ENCODE measurements around the gene RASGRP2.

Gene RASGRP2

GRCh38 chr11:64743591-64744543, at the start of gene RASGRP2:
Gene RASGRP2 (minus strand): TSS chr11:64744142. CDS start chr11:64742866, 1,276 bp downstream.
- peak; percentile 91 for DNase-seq (ENCODE audit: low spot score)

- no peak for DNase-seq (ENCODE audit: low spot score)
These were observed 48.5 kb upstream of the RASGRP2 start for GRCh38 chr11:64792482-64792881.

- no peak for DNase-seq (ENCODE audit: low spot score)
These were observed 47.9 kb upstream of the RASGRP2 start for GRCh38 chr11:64791781-64792291.

GRCh38 chr11:64790205-64791095, 46.5 kb upstream of the RASGRP2 start:
- DNase-seq (ENCODE audit: low spot score): no peak

- DNase-seq (ENCODE audit: low spot score): no peak
These were observed 45.6 kb upstream of the RASGRP2 start for GRCh38 chr11:64789331-64790204.

- no peak for DNase-seq (ENCODE audit: low spot score)
These were observed 44.6 kb upstream of the RASGRP2 start for GRCh38 chr11:64788321-64789215.

GRCh38 chr11:64787526-64788320, 43.8 kb upstream of the RASGRP2 start:
- peak; percentile 71 for DNase-seq (ENCODE audit: low spot score)

- DNase-seq (ENCODE audit: low spot score): no peak
These were observed 42.4 kb upstream of the RASGRP2 start for GRCh38 chr11:64786308-64786707.

- DNase-seq (ENCODE audit: low spot score): no peak
These were observed 41.1 kb upstream of the RASGRP2 start for GRCh38 chr11:64784813-64785581.

- DNase-seq (ENCODE audit: low spot score): peak; percentile 100
These were observed 34.7 kb upstream of the RASGRP2 start, which contains the start of gene SF1 for GRCh38 chr11:64778473-64779298. Gene SF1 (minus strand): TSS chr11:64778542. CDS start chr11:64778392, 150 bp downstream.

- no peak for DNase-seq (ENCODE audit: low spot score)
These were observed 34.2 kb upstream of the RASGRP2 start for GRCh38 chr11:64778223-64778472.

- DNase-seq (ENCODE audit: low spot score): peak; percentile 84
These were observed 33.7 kb upstream of the RASGRP2 start for GRCh38 chr11:64777449-64778222.

- DNase-seq (ENCODE audit: low spot score): no peak
These were observed 32.9 kb upstream of the RASGRP2 start for GRCh38 chr11:64776875-64777274.

- DNase-seq (ENCODE audit: low spot score): no peak
These were observed 32.5 kb upstream of the RASGRP2 start for GRCh38 chr11:64776425-64776824.

GRCh38 chr11:64774144-64774543, 30.2 kb upstream of the RASGRP2 start:
- DNase-seq (ENCODE audit: low spot score): no peak

GRCh38 chr11:64772303-64773018, 28.5 kb upstream of the RASGRP2 start:
- DNase-seq (ENCODE audit: low spot score): peak; percentile 76

GRCh38 chr11:64771861-64772260, 27.9 kb upstream of the RASGRP2 start:
- peak; percentile 77 for DNase-seq (ENCODE audit: low spot score)

Data from NAMALWA (cell line).